NT2/D1 (cell line): ENCODE results near the gene VIP.

ENCODE experiments used
- SUZ12 ChIP-seq: IDR thresholded peaks from 2 replicates; pipeline ENCODE4 v1.6.1; 2011; ENCODE audit not compliant: insufficient read length, insufficient read depth; ENCODE audit errors: extremely low read depth
- YY1 ChIP-seq: IDR thresholded peaks from 2 replicates; pipeline ENCODE4 v1.6.1; 2011; ENCODE audit not compliant: insufficient read length, insufficient read depth
- ZNF274 ChIP-seq: IDR thresholded peaks from 2 replicates; pipeline ENCODE4 v1.6.1; 2011; ENCODE audit warnings: mild to moderate bottlenecking, low read depth, low read length

GRCh38 chr6:152745509-152746171 lies 5.0 kb upstream of the VIP start:
- TF ChIP-seq YY1 (no peak), ZNF274 (no peak), SUZ12 (no peak)
